Renal cortex interstitium (tissue), 11 donors: Measurements from ENCODE around the gene EPB41. TPM values are rescaled to one million over a fixed set of nuclear protein-coding genes. Genes with fewer than 3 reads are reported as not detected.
"Not testable (repeated sequence)": the region's sequence is repeated elsewhere in the genome, so short reads cannot be mapped to it uniquely, and the experiment has no call there.

ENCODE experiments used
- DNase-seq, 11 donors: peaks; one replicate each; pipeline ENCODE4 v3.0.0-alpha.2; 2013; ENCODE audit warnings: low read depth in 9 of 11, low spot score in 4 of 11; ENCODE audit errors: extremely low read depth in 1 of 11
- polyA plus RNA-seq, 3 donors: library from polyadenylated mRNA; unstranded; fragments of 120-200 nt; gene quantifications; one replicate each; pipeline ENCODE4 v1.2.1, GENCODE V29; 2013; ENCODE audit not compliant: insufficient read length in 3 of 3

Gene EPB41
- polyA plus RNA-seq, 3 donors = 49.0 to 60.1 (median 53.6) TPM

GRCh38 chr1:28956038-28956464 is 41.7 kb downstream of the EPB41 start:
- no peak for DNase-seq

GRCh38 chr1:28962114-28962831 is 47.9 kb downstream of the EPB41 start:
- not testable (repeated sequence) for DNase-seq

DNA sequence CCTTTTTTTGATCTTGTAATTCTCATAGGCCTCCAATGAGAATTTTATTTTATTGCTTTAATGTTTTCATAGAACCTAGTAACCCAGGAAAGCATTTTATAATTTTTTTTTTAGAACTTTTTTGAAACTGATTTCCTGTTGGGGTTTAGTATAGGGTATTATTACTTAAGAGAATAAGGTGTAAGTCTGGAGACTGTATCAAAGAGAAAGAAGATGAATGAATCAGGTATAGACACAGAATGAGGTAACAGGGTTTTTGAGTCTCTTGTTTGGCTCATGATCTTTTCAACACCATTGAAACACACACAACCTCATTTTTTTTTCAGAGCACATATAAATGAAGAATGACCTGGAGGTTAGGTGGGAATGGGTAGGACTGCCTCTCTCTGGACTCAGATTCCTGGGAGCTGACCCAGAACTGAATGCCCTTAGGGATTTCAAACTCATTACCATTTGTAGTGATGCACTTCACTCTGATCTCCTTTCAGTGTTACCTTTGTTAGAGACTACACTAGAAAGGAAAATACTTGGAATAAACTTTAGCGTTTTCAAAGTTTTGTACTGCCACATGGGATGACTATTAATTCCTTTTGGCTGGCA is 51.0 kb downstream of the EPB41 start:
- peak in 2 of 11 donors; percentile 4 to 7 for DNase-seq

DNA sequence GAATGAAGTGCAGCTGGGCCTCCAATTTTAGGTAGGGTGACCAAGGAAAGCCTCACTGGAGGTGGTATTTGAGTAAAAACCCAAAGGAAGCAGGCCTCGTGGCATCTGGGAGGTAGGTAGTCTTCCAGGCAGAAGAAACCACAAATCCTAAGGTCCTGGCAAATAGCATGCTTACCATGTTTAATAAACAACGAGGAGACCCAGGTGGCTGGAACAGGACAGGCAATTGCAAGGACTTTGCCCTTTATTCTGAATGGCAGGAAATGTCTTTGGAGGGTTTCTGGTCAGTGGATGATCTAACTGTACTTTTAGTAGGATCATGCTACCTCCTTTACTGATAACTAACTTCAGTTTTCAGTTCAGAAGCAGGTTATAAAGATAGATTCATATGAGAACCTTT is 52.2 kb downstream of the EPB41 start:
- DNase-seq = no peak

DNA sequence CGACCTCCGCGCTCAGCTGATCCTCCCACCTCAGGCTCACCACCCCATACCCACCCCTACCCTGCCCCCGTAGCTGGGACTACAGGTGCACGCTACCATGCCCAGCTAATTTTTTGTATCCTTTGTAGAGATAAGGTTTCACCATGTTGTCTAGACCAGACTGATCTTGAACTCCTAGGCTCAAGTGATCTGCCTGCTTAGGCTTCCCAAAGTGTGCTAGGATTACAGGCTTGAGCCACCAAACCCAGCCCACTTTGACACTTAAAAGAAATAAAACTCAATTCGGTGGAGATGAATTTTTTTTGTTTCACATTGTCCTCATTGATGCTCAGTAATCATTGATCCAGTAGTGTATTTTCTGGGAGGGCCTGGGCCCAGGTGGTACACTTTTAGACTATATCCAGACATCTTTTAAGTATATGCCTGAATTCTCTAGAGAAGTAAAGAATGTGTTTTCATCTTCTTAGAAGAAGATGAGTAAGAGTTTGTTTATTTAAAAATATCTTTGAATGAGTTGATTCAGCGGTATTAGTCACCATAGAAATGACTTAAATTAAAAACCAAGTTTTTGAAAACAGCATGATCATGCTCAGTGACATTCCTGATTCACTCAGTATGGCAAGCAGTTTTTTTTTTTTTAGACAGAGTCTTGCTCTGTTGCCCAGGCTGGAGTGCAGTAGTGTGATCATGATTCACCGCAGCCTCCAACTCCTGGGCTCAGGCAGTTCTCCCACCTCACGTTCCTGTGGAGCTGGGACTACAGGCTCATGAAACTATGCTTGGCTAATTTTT is 57.8 kb downstream of the EPB41 start:
- DNase-seq = peak in 2 of 11 donors; percentile 3 to 10

DNA sequence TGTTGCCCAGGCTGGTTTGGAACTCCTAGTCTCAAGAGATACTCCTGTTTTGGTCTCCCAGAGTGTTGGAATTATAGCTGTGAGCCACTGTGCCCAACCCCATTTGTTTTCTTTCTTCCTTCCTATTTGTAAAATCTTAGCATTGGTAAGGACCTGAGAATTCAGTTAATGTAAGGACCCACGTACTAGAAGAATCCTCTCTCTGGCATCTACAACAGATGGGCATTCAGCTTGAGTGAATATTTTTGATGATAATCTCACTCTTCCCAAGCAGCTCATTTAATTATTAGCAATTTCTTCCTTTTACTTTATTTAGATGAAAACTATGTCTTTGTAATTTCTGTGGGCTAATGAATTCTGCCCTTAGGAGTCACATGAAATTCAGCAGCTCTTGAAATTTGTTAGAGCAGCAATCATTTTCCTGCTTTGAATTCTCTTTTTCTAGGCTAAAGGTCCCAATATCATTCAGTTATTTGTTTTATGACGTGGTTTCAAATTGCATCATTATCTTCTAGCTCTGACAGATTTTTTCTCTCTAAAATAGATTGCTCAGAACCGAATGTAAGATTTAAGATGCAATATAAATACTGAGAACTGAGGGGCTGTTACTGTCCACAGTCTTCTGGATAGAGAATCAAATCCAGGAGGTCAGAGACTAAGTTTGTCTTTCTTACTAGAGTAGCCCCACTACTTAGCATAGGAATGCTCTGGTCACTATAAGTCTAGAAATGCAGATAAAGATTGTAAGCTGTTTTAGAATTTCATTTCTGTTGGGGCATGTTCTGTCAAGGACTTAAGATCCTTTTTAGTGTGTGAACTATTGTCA is 59.4 kb downstream of the EPB41 start:
- DNase-seq = no peak

DNA sequence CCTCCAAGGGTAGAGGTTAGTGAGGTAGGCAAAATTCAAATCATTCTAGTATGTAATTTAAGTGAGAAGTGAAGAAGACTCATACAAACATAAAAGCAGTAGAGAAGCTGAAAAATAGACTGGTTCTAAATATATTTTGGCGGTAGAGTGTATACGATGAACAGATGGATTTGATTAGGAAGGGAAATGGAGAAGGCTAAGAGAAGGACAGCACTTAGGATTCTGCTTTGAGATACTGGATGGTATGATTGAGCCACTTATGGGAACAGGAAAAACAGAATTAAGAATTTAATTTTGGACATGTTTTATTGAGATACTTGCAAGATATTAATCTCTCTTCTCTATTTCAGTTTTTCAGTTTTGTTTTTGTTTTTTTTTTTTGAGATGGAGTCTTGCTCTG is 60.1 kb downstream of the EPB41 start:
- DNase-seq = no peak

GRCh38 chr1:28976248-28976647 is 61.9 kb downstream of the EPB41 start:
- no peak for DNase-seq

- DNase-seq = no peak
Observed at GRCh38 chr1:28981210-28981609, 66.8 kb downstream of the EPB41 start.

- no peak for DNase-seq
Observed at GRCh38 chr1:28982198-28982597, 67.8 kb downstream of the EPB41 start.

DNA sequence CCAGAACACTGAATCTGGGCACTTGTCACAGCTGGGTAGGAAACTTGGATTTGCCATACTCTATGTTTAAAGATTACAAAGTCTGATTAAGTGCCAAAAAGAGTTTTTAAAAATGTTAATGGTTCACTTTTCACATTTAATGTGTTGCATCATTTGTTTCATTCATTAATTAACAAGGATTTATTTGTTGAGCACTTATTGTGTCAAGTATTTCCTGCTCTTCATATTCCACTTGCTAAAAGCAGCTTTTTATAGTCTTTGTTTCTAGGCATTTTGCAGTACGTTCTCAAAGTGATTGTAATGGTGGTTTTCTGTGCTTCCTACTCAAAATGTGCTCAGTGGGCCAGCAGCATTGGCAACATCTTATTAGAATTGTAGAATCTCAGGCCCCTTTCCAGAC is 68.7 kb downstream of the EPB41 start:
- no peak for DNase-seq

GRCh38 chr1:28983509-28984310 is 69.3 kb downstream of the EPB41 start:
- DNase-seq = no peak

GRCh38 chr1:28984311-28984684 is 69.9 kb downstream of the EPB41 start:
- DNase-seq = no peak

GRCh38 chr1:28985427-28985826 is 71.1 kb downstream of the EPB41 start:
- no peak for DNase-seq

DNA sequence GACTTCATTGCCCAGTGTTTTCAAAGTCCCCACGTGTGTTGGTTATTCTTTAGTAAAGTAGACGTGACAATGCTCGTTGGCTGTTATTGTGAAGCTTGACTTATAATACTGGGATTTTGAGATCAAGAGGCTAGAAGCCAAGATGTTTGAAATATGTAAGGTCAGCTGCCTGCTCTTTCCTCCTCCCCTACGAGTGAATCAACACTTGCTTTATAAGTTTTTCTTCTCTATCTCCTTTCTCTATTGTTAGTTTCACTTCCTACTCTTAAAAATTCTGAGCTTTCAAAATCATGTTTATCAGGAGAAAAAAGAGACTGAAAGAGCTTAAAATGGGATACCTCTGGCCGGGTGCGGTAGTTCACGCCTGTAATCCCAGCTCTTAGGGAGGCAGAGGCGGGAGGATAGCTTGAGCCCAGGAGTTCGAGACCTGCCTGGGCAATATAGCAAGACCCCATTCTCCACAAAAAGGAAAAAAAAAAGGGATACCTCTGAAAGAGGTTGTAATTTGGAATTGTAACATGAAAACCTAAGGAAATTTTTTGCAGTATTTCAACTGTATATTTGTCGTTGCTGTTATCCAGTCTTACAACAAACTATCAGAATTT is 72.0 kb downstream of the EPB41 start:
- no peak for DNase-seq

DNA sequence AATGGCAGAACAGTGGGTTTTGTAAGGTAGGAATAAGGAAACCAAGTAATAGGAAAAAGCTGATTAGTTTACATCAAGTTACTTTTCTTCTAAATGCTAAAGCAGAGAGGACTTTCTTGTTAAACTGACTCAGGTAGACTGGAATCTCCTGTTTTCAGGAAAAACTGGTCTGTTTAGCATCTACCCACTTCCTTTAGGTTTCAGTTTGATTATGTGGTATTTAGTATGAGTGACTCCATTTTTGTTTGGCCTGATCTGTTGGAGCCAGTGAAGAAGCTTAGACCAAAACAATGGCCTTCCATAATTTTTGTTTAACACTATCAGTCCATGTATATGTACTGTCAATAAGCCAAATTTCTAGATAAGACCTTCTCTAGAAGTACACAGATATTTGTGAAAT is 88.4 kb downstream of the EPB41 start:
- DNase-seq = no peak

- no peak for DNase-seq
Observed at GRCh38 chr1:29004288-29004687, 89.9 kb downstream of the EPB41 start.

DNA sequence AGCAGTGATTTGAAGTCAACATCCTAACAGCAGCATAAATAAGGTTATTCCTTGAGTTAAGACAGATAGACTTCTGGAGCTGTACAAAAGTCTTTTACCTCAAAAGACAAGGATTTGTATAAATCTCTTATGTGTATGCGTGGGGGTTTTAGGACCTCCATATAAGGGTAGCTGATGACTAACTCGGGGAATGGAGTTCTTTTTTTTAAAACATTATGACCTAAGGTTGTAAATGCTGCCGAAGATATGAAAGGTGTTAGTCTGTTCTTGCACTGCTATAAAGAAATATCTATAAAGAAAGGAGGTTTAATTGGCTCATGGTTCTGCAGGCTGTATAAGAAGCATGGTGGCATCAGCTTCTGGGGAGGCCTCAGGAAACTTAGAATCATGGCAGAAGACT is 90.4 kb downstream of the EPB41 start:
- DNase-seq = no peak
